HepG2 (cell line): ENCODE data around the gene RPTOR. TPM values are rescaled to one million over a fixed set of nuclear protein-coding genes. Genes with fewer than 3 reads are reported as not detected.

Experiments
- DPF2 ChIP-seq: sonication (generic); formaldehyde crosslinking; IDR thresholded peaks from 2 replicates; pipeline ENCODE4 v1.4.0; 2020; ENCODE audit warnings: mild to moderate bottlenecking, low read depth, missing genetic modification reagents, borderline replicate concordance
- HOMEZ ChIP-seq: IDR thresholded peaks from 2 replicates; pipeline ENCODE4 v1.6.1; 2016; ENCODE audit warnings: low read depth
- KMT2B ChIP-seq: IDR thresholded peaks from 2 replicates; pipeline ENCODE4 v1.6.1; 2016; ENCODE audit warnings: missing genetic modification reagents, missing compliant biosample characterization
- MAFF ChIP-seq: IDR thresholded peaks from 2 replicates; pipeline ENCODE4 v1.6.1; 2011; ENCODE audit warnings: low read depth, low read length, improper control_type of control experiment
- MYC ChIP-seq: sonication (generic); formaldehyde crosslinking; IDR thresholded peaks from 2 replicates; pipeline ENCODE4 v1.9.0; 2021; ENCODE audit warnings: missing genetic modification reagents, borderline replicate concordance
- PHF20 ChIP-seq: sonication (generic); formaldehyde crosslinking; IDR thresholded peaks from 2 replicates; pipeline ENCODE4 v1.5.0; 2020; ENCODE audit warnings: mild to moderate bottlenecking, missing genetic modification reagents
- TBL1XR1 ChIP-seq: fragments of 150-350 bp; IDR thresholded peaks from 2 replicates; pipeline ENCODE4 v1.6.1; 2014; ENCODE audit warnings: borderline replicate concordance, low read length; ENCODE audit not compliant: partially characterized antibody
- ZNF235 ChIP-seq: sonication (generic); formaldehyde crosslinking; IDR thresholded peaks from 2 replicates; pipeline ENCODE4 v1.8.1; 2023; ENCODE audit warnings: mild to moderate bottlenecking, missing genetic modification reagents, borderline replicate concordance
- ZNF362 ChIP-seq: sonication (generic); formaldehyde crosslinking; IDR thresholded peaks from 2 replicates; pipeline ENCODE4 v1.4.0; 2020; ENCODE audit warnings: missing genetic modification reagents, mild to moderate bottlenecking, borderline replicate concordance
- ZNF576 ChIP-seq: sonication (generic); formaldehyde crosslinking; IDR thresholded peaks from 2 replicates; pipeline ENCODE4 v1.4.0; 2020; ENCODE audit warnings: mild to moderate bottlenecking, missing genetic modification reagents
- polyA plus RNA-seq, 8 experiments: library from polyadenylated mRNA; depleted of rRNA in 3 of 8; stranded (reverse) in 7 of 8; unstranded in 1 of 8; fragments of >200 nt; fragmentation: Illumina TruSeq in 4 of 8; extraction: Trizol in 4 of 8; gene quantifications; 2 replicates each; pipeline versions ENCODE4 v1.2.1 to v1.2.3, GENCODE V29; 2011 to 2016; ENCODE audit warnings: low read depth in 4 of 8, missing spikeins in 1 of 8, mixed read lengths in 1 of 8; ENCODE audit not compliant: insufficient read depth in 1 of 8
- total RNA-seq, 5 experiments: library from RNA; depleted of rRNA; stranded (reverse); fragments of >200 nt; fragmentation: Illumina TruSeq; extraction: Trizol; gene quantifications; 2 replicates each; pipeline ENCODE4 v1.2.3, GENCODE V29; 2016; ENCODE audit warnings: low read depth in 1 of 5
- TF ChIP-seq, protein P1 (sequence below): sonication (generic); formaldehyde crosslinking; IDR thresholded peaks from 2 replicates; pipeline ENCODE4 v1.5.0; 2020; ENCODE audit warnings: mild to moderate bottlenecking, missing genetic modification reagents, borderline replicate concordance
- TF ChIP-seq, protein P2 (sequence below): sonication (generic); formaldehyde crosslinking; IDR thresholded peaks from 2 replicates; pipeline ENCODE4 v1.4.0; 2020; ENCODE audit warnings: missing genetic modification reagents

The RPTOR gene
- total and polyA plus RNA-seq, 2 of the 13 experiments (the other 11 are each of a cell fraction or from before 2014, with no cell fraction given): 6.6 to 25.3 TPM

GRCh38 chr17:80544655-80545498, at the start of gene RPTOR (continued):
- TF ChIP-seq, protein P1, sequence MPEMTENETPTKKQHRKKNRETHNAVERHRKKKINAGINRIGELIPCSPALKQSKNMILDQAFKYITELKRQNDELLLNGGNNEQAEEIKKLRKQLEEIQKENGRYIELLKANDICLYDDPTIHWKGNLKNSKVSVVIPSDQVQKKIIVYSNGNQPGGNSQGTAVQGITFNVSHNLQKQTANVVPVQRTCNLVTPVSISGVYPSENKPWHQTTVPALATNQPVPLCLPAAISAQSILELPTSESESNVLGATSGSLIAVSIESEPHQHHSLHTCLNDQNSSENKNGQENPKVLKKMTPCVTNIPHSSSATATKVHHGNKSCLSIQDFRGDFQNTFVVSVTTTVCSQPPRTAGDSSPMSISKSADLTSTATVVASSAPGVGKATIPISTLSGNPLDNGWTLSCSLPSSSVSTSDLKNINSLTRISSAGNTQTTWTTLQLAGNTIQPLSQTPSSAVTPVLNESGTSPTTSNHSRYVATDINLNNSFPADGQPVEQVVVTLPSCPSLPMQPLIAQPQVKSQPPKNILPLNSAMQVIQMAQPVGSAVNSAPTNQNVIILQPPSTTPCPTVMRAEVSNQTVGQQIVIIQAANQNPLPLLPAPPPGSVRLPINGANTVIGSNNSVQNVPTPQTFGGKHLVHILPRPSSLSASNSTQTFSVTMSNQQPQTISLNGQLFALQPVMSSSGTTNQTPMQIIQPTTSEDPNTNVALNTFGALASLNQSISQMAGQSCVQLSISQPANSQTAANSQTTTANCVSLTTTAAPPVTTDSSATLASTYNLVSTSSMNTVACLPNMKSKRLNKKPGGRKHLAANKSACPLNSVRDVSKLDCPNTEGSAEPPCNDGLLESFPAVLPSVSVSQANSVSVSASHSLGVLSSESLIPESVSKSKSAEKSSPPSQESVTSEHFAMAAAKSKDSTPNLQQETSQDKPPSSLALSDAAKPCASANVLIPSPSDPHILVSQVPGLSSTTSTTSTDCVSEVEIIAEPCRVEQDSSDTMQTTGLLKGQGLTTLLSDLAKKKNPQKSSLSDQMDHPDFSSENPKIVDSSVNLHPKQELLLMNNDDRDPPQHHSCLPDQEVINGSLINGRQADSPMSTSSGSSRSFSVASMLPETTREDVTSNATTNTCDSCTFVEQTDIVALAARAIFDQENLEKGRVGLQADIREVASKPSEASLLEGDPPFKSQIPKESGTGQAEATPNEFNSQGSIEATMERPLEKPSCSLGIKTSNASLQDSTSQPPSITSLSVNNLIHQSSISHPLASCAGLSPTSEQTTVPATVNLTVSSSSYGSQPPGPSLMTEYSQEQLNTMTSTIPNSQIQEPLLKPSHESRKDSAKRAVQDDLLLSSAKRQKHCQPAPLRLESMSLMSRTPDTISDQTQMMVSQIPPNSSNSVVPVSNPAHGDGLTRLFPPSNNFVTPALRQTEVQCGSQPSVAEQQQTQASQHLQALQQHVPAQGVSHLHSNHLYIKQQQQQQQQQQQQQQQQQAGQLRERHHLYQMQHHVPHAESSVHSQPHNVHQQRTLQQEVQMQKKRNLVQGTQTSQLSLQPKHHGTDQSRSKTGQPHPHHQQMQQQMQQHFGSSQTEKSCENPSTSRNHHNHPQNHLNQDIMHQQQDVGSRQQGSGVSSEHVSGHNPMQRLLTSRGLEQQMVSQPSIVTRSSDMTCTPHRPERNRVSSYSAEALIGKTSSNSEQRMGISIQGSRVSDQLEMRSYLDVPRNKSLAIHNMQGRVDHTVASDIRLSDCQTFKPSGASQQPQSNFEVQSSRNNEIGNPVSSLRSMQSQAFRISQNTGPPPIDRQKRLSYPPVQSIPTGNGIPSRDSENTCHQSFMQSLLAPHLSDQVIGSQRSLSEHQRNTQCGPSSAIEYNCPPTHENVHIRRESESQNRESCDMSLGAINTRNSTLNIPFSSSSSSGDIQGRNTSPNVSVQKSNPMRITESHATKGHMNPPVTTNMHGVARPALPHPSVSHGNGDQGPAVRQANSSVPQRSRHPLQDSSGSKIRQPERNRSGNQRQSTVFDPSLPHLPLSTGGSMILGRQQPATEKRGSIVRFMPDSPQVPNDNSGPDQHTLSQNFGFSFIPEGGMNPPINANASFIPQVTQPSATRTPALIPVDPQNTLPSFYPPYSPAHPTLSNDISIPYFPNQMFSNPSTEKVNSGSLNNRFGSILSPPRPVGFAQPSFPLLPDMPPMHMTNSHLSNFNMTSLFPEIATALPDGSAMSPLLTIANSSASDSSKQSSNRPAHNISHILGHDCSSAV (CRISPR knock-in tag): no peak
- TF ChIP-seq MAFF: no peak
- TF ChIP-seq, protein P2, sequence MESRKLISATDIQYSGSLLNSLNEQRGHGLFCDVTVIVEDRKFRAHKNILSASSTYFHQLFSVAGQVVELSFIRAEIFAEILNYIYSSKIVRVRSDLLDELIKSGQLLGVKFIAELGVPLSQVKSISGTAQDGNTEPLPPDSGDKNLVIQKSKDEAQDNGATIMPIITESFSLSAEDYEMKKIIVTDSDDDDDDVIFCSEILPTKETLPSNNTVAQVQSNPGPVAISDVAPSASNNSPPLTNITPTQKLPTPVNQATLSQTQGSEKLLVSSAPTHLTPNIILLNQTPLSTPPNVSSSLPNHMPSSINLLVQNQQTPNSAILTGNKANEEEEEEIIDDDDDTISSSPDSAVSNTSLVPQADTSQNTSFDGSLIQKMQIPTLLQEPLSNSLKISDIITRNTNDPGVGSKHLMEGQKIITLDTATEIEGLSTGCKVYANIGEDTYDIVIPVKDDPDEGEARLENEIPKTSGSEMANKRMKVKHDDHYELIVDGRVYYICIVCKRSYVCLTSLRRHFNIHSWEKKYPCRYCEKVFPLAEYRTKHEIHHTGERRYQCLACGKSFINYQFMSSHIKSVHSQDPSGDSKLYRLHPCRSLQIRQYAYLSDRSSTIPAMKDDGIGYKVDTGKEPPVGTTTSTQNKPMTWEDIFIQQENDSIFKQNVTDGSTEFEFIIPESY: peak; percentile 83
- peak; percentile 97 for TF ChIP-seq KMT2B
- no peak; the same call in 1 of the 2 replicates for TF ChIP-seq ZNF362 (CRISPR knock-in tag)
- TF ChIP-seq PHF20 (CRISPR knock-in tag): peak; percentile 98
- peak; percentile 30; the same call in 1 of the 2 replicates for TF ChIP-seq HOMEZ (CRISPR knock-in tag)
- peak; percentile 92 for TF ChIP-seq MYC (CRISPR knock-in tag)
- peak; percentile 89; the same call in 1 of the 2 replicates for TF ChIP-seq ZNF235 (CRISPR knock-in tag)
- TF ChIP-seq DPF2 (CRISPR knock-in tag): 0 out of 2 replicates have a peak, but pooled peaks have one; percentile 27
- TF ChIP-seq TBL1XR1: peak; percentile 55
- TF ChIP-seq ZNF576: no peak
